Measurements from ENCODE around the gene TCF12. TPM values are rescaled to one million over a fixed set of nuclear protein-coding genes. Genes with fewer than 3 reads are reported as not detected.

The TCF12 gene
- total and polyA plus RNA-seq, 8 donors, result 7.7 to 67.4 (median 27.3) TPM

DNA sequence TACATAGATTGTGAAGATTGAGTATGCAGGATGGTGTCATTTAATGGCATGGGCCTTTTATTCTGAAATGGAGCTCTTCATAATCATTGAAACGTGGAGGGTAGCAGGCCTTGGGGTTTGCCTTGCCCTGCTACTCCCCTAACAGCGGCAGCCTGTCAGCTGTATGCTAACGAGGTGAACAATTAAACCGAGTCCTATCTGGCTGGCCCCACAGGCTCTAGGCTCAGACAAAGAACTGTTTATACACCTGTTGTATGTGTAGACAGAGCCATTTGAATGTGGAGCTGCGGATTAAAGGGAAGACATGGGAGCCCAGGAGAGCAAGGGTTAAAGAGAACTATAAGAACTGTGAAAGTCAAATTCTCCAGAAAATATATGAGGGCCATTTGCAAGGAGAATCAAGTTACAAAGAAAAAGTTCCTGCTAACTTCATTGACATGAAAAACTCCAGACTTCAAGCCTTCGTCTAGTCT, 341.2 kb downstream of the TCF12 start:
- DNase-seq (no peak), ATAC-seq (no peak), FAIRE-seq (no peak)
- no peak overlapping the region for H3K4me3 ChIP-seq
- H3K4me1 ChIP-seq, result no peaks in the 10 kb centered on the region
- H3K27ac ChIP-seq, result no peak overlapping the region
- intact Hi-C loops (cut with DNase I), result no loop called here
- peaks cover 0 to 22% (median 0%) of the 10 kb centered on the region in 3 donors for H3K36me3 ChIP-seq
- no peaks in the 10 kb centered on the region for H3K27me3 ChIP-seq
- TF ChIP-seq, protein P1, sequence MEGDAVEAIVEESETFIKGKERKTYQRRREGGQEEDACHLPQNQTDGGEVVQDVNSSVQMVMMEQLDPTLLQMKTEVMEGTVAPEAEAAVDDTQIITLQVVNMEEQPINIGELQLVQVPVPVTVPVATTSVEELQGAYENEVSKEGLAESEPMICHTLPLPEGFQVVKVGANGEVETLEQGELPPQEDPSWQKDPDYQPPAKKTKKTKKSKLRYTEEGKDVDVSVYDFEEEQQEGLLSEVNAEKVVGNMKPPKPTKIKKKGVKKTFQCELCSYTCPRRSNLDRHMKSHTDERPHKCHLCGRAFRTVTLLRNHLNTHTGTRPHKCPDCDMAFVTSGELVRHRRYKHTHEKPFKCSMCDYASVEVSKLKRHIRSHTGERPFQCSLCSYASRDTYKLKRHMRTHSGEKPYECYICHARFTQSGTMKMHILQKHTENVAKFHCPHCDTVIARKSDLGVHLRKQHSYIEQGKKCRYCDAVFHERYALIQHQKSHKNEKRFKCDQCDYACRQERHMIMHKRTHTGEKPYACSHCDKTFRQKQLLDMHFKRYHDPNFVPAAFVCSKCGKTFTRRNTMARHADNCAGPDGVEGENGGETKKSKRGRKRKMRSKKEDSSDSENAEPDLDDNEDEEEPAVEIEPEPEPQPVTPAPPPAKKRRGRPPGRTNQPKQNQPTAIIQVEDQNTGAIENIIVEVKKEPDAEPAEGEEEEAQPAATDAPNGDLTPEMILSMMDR (IDR thresholded peaks at IDR 0.05), result no peak
- no peaks in the 10 kb centered on the region for H3K9me3 ChIP-seq
- WGBS, 2 donors, result 49 to 55% methylated on average over 6 of the region's 6 CpGs

DNA sequence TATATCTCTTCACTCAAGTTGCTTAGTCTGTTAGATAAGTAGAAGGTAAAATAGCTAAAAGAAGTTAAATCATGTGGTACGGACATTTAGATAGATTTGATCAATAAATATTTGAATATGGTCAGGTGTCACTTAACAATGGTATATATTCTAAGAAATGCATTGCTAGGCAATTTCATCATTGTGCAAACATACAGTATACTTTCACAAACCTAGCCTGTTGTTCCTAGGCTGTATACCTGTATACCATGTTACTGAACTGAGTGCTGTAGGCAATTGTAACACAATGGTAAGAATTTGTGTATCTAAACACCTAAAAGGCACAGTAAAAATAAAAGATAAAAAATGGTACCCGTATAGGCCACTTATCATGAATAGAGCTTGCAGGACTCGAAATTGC, 345.1 kb downstream of the TCF12 start:
- Histone ChIP-seq H3K27ac (no peak overlapping the region), H3K9me3 (no peaks in the 10 kb centered on the region), H3K27me3 (no peaks in the 10 kb centered on the region), H3K4me3 (no peak overlapping the region), H3K4me1 (no peaks in the 10 kb centered on the region), H3K36me3 (peaks cover 0 to 27% (median 0%) of the 10 kb centered on the region in 3 donors)
- ATAC-seq (no peak), FAIRE-seq (no peak), DNase-seq (no peak)
- WGBS, 2 donors, result 77 to 86% methylated on average over 3 of the region's 3 CpGs
- intact Hi-C loops (cut with DNase I), result no loop called here
- TF ChIP-seq, protein P1 (IDR thresholded peaks at IDR 0.05), result no peak

DNA sequence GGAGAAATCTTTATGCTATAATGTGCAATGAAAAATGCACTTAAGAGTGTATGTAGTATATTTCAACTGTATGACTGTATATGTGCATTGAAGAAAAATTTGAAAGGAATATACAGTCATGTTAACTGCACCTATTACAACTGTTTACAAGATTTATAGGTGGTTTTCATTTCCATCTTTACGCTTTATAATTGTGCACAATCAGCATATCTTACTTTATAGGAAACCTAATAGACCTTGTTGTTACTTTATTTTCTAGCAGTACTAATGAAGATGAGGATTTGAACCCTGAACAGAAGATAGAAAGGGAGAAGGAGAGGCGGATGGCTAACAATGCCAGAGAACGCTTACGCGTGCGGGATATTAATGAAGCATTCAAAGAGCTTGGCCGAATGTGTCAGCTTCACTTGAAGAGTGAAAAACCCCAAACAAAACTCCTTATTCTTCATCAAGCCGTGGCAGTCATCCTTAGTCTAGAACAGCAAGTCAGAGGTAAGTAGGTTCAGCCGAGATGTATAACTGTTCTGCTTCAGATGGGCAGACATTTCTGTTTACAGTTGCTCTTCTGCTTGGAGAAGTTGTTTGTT, 354.4 kb downstream of the TCF12 start:
- no peak overlapping the region for H3K4me3 ChIP-seq
- no peak overlapping the region for H3K27ac ChIP-seq
- H3K36me3 ChIP-seq, result peaks cover 0 to 7% (median 5%) of the 10 kb centered on the region in 3 donors
- TF ChIP-seq, protein P1 (IDR thresholded peaks at IDR 0.05), result no peak
- no peaks in the 10 kb centered on the region for H3K9me3 ChIP-seq
- WGBS, 2 donors, result 93 to 96% methylated on average over 9 of the region's 9 CpGs
- FAIRE-seq, result no peak
- H3K27me3 ChIP-seq, result no peaks in the 10 kb centered on the region
- H3K4me1 ChIP-seq, result no peaks in the 10 kb centered on the region
- intact Hi-C loops (cut with DNase I), result no loop called here
- no peak for ATAC-seq
- no peak for DNase-seq

DNA sequence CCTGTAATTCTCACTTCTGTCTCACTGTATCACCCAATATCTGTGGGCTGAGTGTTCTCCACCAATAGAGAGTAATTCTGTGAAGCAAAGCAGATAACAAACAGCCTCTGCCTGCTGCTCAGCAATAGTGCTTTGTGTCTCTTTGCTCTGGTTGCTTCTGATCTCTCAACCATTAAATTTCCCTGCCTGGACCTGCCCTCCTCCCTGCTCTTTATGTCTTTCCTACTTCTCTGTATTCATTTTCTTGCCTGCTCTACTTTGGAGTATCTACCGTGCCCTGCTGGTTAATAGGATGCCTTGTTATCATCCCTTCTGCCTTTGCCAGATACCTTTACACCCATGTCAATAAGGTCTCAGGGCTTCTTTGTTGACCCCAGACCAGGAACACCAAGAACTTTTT, 355.0 kb downstream of the TCF12 start:
- no peak for FAIRE-seq
- DNase-seq, result no peak
- TF ChIP-seq, protein P1 (IDR thresholded peaks at IDR 0.05), result no peak
- H3K4me3 ChIP-seq, result no peak overlapping the region
- no peaks in the 10 kb centered on the region for H3K9me3 ChIP-seq
- intact Hi-C loops (cut with DNase I), result no loop called here
- 85 to 95% methylated on average over 1 of the region's 1 CpG for WGBS, 2 donors
- no peak for ATAC-seq
- no peak overlapping the region for H3K27ac ChIP-seq
- no peaks in the 10 kb centered on the region for H3K27me3 ChIP-seq
- H3K36me3 ChIP-seq, result peaks cover 0 to 7% (median 5%) of the 10 kb centered on the region in 3 donors
- no peaks in the 10 kb centered on the region for H3K4me1 ChIP-seq

GRCh38 chr15:57278439-57278838, 360.0 kb downstream of the TCF12 start:
- DNase-seq (no peak), FAIRE-seq (no peak), ATAC-seq (no peak)
- H3K9me3 ChIP-seq, result no peaks in the 10 kb centered on the region
- H3K27ac ChIP-seq, result no peak overlapping the region
- WGBS, 2 donors, result 86 to 88% methylated on average over 2 to 3 of the region's 3 CpGs
- TF ChIP-seq, protein P1 (IDR thresholded peaks at IDR 0.05), result no peak
- no peak overlapping the region for H3K4me3 ChIP-seq
- peaks cover 0 to 7% (median 2%) of the 10 kb centered on the region in 3 donors for H3K36me3 ChIP-seq
- no peaks in the 10 kb centered on the region for H3K27me3 ChIP-seq
- no peaks in the 10 kb centered on the region for H3K4me1 ChIP-seq
- intact Hi-C loops (cut with DNase I), result no loop called here

Measured in pancreas (tissue), 10 donors.